GM19372 (cell line): ENCODE measurements around the gene CLOCK.

ENCODE experiments used
- ATAC-seq: cut with Tn5 transposase; IDR thresholded peaks from one replicate; pipeline ENCODE4 v1.9.1; 2021; ENCODE audit warnings: mild to moderate bottlenecking, low read depth, moderate library complexity; ENCODE audit not compliant: unreplicated experiment

The CLOCK gene

DNA sequence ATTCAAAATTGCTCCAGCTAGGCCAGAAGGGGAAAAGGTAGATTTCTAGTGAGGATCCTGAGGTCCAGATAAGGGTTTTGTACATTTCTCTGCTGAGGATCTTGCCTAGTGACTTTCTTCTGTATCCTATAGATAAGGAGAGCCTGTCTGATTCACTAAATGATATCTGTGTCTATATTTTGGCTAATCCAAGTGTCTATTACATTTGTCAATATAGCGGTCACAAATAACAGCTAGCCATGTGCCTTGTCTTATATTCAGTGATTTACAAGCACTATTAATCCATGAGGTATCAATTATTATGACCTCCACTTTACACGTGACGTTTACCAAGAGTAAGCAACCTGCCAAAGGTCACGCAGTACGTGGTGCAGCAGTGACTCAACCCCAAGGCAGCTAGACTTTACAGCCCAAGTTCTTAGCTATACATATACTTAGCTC is 109.3 kb downstream of the CLOCK start:
- no peak for ATAC-seq

DNA sequence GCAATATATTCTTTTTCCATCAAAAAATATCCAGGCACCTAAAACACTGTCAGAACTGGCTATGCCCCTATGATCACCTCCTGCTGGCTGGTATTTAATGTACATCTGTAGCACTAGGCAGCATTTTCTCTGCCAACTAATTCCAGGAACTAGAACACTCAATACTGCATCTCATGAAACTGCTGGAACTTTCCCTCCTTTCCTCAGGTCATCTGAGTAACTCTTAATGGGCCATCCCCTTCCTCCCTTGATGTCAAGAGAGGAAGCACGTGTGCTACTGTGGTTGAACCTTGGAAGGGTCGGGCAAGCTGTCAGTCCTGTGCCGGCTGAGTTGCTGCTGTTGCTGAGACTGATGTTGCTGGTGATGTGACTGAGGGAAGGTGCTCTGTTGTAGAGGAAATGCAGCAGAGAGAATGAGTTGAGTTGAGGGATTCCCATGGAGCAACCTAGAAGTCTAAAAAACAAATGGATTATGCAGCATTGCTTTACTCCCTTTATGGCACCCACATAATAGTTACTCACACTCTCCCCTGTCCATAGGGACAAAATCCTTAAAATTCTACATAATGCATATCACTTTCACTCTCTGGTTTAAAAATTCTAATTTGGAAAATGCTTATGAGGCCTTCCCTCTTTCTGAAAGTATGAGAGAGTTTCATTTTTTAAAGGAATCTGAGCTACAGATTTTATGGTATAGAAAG is 111.4 kb downstream of the CLOCK start:
- no peak for ATAC-seq

DNA sequence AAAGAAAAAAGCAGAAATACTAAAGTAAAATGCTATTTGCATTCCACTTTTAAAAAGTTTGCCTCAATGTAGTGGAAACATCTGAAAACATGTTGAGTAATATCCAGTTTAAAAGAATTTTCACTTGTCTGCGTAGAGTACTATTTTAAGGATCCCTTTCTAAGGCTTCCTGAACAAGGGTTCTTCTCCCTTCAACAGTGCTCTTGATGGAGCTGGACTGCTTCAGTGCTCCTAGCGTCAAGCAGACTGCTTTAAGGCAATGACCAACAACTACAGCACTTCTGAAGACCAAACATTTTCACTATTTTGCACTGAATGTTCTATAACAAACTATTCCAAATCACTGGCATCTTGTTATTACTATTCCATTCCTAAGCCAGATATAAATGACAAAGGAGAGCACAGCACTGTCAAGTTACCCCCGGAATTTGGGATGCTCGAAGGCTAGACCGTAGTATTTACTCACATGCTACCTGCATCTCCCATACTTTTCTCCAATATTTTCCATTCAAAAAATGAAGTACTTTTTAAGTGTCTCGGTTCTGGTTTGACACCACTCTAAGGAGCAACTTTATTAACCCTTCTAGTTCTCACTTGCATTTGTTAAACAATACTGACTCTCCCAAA is 114.9 kb downstream of the CLOCK start:
- no peak for ATAC-seq

DNA sequence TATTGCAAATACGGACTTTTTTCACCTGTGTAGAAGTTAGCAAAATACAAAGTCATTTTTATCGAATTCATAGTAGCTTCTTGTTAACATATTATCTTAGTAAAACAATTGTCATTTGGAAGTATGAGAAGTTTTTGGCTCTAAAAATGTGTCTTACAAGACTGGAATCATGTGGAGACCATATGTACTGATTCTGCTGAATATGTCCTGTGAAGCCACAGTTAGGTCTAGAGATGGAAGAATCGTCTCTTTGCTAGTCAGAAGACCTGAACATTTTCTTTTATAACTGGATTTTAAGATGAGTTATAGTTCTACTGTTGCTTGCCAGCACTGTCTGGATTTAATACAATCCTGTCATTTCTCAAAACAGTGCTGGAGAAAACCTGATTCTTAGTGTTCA is 121.9 kb downstream of the CLOCK start:
- no peak for ATAC-seq

DNA sequence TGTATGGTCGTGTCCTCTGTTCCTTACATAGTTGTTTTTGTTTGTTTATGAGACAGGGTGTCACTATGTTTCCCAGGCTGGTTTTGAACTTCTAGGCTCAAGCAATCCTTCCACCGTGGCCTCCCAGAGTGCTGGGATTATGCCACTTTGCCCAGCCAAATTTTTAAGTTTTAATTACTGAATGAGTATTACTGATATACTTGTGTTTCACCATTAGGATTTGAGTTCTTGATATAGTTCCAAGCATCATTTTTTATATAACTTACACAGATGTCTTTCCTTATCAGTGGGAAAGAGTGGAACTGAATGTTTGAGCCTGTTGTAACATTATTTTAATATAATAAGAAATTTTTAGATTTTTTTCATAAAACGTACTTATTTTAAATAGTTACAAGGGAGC is 130.5 kb downstream of the CLOCK start:
- no peak for ATAC-seq

DNA sequence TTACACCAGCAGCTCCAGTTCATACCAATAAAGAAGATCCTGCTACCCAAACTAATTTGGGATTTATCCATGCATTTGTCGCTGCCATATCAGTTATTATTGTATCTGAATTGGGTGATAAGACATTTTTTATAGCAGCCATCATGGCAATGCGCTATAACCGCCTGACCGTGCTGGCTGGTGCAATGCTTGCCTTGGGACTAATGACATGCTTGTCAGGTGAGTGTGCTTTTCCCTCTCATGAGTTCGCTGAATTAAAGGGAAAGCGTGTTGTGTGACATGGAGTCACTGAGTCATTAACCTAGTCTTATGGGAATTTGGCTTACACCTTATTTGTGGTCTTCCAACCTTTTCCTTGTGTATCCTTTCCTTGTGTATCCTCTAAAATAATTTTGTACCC is 135.1 kb downstream of the CLOCK start:
- no peak for ATAC-seq

GRCh38 chr4:55410431-55410830 is 136.3 kb downstream of the CLOCK start:
- ATAC-seq: no peak

- ATAC-seq: no peak
Measured at GRCh38 chr4:55409468-55410171, 137.1 kb downstream of the CLOCK start.

DNA sequence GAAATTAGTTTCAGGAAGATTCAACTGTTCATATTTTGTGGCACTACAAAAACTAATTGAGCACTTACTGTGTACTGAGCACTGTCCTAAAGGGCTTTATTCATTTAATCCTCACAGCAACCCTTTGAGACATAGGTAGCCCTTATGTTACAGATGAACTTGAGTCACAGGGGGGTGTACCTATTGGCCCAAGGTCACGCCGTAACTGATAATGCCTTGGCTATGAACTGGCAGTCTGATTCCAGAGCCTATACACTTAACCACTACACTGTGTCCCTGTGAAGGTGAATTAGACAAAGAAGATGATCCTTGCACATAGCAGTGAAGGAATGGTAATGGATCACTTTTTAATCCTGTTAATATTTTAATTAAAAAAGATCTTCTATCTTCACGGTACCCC is 138.9 kb downstream of the CLOCK start:
- no peak for ATAC-seq

DNA sequence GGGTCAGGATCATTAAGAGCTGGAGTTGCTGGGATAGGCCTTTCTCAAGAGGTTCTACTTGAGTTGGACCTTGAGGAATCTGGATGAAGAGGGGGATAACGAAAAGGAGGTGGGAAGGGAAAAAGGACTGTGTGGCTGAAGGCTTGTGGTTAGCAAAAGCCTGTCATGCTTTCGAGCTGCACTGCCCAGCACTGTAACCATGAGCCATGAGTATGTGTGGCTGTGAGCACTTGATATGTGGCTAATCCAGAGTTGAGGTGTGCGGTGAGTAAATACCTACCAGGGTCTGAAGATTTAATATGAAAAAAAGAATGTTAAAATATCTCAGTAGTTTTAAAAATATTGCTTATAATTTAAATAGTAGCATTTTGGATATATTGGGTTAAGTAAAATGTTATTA is 139.6 kb downstream of the CLOCK start:
- ATAC-seq: no peak

- no peak for ATAC-seq
Measured at GRCh38 chr4:55406545-55406944, 140.2 kb downstream of the CLOCK start.

GRCh38 chr4:55405073-55405472 is 141.6 kb downstream of the CLOCK start:
- no peak for ATAC-seq

GRCh38 chr4:55399581-55399980 is 147.1 kb downstream of the CLOCK start:
- no peak for ATAC-seq

DNA sequence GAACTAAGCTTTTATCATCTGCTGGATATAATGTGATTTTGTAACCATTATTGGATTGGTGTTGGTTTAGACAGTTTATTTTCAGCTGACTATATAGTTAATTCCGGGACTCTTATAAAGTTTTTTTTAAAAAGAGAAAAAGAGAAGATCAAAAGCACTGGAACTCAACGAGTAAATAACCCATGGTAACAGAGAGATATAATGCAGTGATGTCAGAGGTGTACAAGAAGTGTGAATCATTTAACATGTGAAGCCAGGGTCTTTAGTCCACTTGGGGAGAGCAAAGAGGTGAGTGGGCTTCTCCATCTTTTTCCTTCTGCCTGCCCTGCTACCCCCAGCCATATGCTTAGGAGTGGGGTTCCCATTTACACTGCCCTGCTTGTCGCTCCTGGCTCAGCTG is 147.7 kb downstream of the CLOCK start:
- no peak for ATAC-seq

- no peak for ATAC-seq
Measured at GRCh38 chr4:55398461-55398860, 148.2 kb downstream of the CLOCK start.

GRCh38 chr4:55397520-55398321 is 149.0 kb downstream of the CLOCK start:
- no peak for ATAC-seq

DNA sequence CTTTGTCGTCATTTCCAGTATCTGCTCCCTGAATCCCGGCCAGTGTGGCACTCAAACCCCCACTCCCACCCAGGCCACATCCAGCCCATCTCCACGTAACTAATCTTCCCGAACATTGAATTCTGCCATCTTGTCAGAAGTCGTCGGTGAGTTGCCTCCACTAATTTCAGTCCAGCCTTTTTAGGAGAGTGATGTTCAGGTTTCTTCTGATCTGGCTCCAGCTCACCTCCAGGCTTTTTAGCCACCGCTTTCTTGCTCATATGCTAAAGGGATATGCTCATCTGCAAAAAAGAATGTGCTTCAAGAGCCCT is 149.6 kb downstream of the CLOCK start:
- no peak for ATAC-seq

GRCh38 chr4:55396308-55397125 is 150.2 kb downstream of the CLOCK start:
- peak; percentile 25 for ATAC-seq

DNA sequence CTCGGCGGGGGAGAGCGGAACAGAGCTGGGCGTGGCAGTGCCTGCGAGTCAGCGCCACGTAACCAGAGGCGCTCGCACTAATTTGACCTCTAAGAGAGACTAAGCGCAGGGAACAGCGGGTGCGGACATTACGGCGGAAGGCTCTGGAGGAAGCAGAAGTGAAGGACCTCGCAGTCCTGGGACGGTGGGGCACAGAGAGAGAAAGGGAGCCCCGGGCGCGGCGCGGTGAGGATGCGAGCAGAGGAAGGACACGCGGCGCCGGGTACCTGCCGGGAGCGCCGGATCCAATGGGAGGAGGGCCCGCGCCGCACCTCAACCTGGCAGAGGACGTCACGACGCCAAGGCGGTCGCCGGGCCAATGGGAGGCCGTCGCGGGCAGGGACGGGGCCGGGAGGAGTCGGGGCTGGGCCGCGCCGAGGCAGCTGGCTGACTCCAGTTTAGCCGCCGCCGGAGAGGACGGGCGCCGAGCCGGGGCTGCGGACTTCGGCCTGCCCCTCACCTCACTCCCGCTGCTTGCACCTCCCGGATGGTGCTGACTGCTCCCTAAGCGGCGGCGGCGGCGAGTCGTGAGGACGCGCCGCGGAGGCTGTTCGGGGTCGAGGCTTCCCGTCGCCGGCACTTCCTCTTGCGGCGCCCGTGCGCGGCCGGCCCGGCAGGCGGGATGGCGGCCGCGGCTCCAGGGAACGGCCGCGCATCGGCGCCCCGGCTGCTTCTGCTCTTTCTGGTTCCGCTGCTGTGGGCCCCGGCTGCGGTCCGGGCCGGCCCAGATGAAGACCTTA is 151.0 kb downstream of the CLOCK start, which contains the start of gene TMEM165:
TMEM165 (plus strand) TSS at position 429 of the 779 bp plus-strand sequence; CDS start at position 662, 233 bp downstream.
- peak; percentile 93 for ATAC-seq

- peak; percentile 1 for ATAC-seq
Measured at GRCh38 chr4:55395218-55395528, 151.5 kb downstream of the CLOCK start.
